Epithelial cell of esophagus (primary cell): ENCODE data around the gene CDK7.
"Not testable (repeated sequence)": the region's sequence is repeated elsewhere in the genome, so short reads cannot be mapped to it uniquely, and the experiment has no call there.

Experiments
- DNase-seq: peaks from one replicate; pipeline ENCODE4 v3.0.0; 2010; ENCODE audit warnings: low read depth
- H3K4me3 ChIP-seq: 2 replicates; pipeline ENCODE4 v1.5.1; 2011; ENCODE audit warnings: mild to moderate bottlenecking, low read length, control low read depth
- CTCF ChIP-seq: IDR thresholded peaks from 2 replicates; pipeline ENCODE4 v1.5.1; 2011; ENCODE audit warnings: low read depth, mild to moderate bottlenecking, low read length, control low read depth, inconsistent platforms; ENCODE audit not compliant: insufficient read depth; ENCODE audit errors: missing control alignments

The CDK7 gene

DNA sequence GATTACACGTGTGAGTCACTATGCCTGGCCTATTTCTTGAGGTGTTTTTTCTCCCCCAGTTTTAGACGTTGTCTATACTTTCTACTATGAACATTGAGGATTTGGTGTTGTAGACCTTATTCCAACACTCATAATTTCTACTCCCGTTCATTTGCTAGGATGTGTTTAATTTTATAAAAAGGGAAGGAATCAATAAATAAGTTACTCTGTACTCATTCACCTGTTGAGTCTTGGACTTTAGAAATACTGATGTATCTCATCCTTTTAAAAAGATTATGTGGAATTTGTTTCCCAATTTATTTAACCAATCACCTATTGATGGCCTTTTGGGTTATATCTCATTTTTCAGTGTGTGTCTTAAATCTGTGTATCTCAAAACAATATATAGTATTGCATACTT lies 3.2 kb downstream of the CDK7 start:
- DNase-seq: no peak
- H3K4me3 ChIP-seq: no peak overlapping the region
- no peak for TF ChIP-seq CTCF

- DNase-seq: peak; percentile 86
- no peak for TF ChIP-seq CTCF
- no peak overlapping the region for H3K4me3 ChIP-seq
These were observed 4.1 kb downstream of the CDK7 start for GRCh38 chr5:69238760-69239251.

GRCh38 chr5:69242215-69242927 lies 7.7 kb downstream of the CDK7 start:
- no peak for TF ChIP-seq CTCF
- H3K4me3 ChIP-seq: no peak overlapping the region
- peak; percentile 28 for DNase-seq

DNA sequence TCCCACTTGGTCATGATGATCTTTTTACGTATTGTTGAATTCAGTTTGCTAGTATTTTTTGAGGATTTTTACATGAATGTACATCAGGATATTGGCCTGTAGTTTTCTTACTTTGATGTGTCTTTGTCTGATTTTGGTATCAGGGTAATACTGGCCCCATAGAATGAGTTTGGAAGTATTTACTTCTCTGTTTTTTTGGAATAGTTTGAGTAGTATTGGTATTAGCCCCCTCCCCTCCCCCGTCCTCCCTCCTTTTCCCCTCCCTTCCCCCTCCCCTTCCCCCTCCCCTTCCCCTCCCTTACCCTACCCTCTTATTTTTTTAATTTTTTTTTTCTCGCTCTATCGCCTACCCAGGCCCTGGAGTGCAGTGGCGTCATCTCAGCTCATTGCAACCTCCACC lies 10.3 kb downstream of the CDK7 start:
- TF ChIP-seq CTCF: no peak

GRCh38 chr5:69248019-69248418 lies 13.3 kb downstream of the CDK7 start:
- no peak overlapping the region for H3K4me3 ChIP-seq
- DNase-seq: no peak
- no peak for TF ChIP-seq CTCF

More for the DNA sequence above, 10.3 kb downstream of the CDK7 start:
- no peak overlapping the region for H3K4me3 ChIP-seq
- no peak for DNase-seq

- DNase-seq: no peak
- no peak for TF ChIP-seq CTCF
- H3K4me3 ChIP-seq: no peak overlapping the region
These were observed 15.9 kb downstream of the CDK7 start for GRCh38 chr5:69250593-69250992.

- H3K4me3 ChIP-seq: no peak overlapping the region
- no peak for TF ChIP-seq CTCF
- DNase-seq: no peak
These were observed 17.8 kb downstream of the CDK7 start for GRCh38 chr5:69252437-69252836.

DNA sequence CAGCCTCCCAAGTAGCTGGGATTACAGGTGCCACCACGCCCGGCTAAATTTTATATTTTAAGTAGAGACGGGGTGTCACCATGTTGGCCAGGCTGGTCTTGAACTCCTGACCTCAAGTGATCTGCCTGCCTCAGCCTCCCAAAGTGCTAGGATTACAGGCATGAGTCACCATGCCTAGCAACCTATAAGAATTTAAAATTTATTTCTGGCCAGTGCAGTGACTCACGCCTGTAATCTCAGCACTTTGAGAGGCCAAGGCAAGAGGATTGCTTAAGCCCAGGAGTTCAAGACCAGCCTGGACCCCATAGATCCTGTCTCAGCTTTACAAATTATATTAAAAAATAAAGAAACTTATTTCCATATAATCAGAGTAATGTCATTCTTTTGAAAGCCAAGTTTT lies 21.3 kb downstream of the CDK7 start:
- H3K4me3 ChIP-seq: not testable (repeated sequence)
- peak; percentile 35 for DNase-seq
